Trophoblast cell (in vitro differentiated cells and primary cell): ENCODE results near the gene TSHZ2.

ENCODE experiments used
- DNase-seq, 2 donors: peaks; one replicate each; pipeline ENCODE4 v3.0.0-alpha.2; 2016
- H2AFZ ChIP-seq: 2 replicates; pipeline ENCODE4 v1.6.1; 2013; ENCODE audit warnings: low read length, moderate library complexity, mild to moderate bottlenecking; ENCODE audit not compliant: insufficient read depth, poor library complexity
- H2AK5ac ChIP-seq: 2 replicates; pipeline ENCODE4 v1.6.1; 2013; ENCODE audit warnings: mild to moderate bottlenecking, low read length
- H2BK120ac ChIP-seq: 2 replicates; pipeline ENCODE4 v1.6.1; 2013; ENCODE audit warnings: low read length, mild to moderate bottlenecking, moderate library complexity; ENCODE audit not compliant: insufficient read depth, poor library complexity
- H2BK12ac ChIP-seq: 2 replicates; pipeline ENCODE4 v1.6.1; 2013; ENCODE audit warnings: mild to moderate bottlenecking, low read length, moderate library complexity
- H2BK5ac ChIP-seq: 2 replicates; pipeline ENCODE4 v1.6.1; 2013; ENCODE audit warnings: low read length, low read depth, moderate library complexity, mild to moderate bottlenecking; ENCODE audit not compliant: poor library complexity
- H3K14ac ChIP-seq: 2 replicates; pipeline ENCODE4 v1.6.1; 2013; ENCODE audit warnings: mild to moderate bottlenecking, low read length
- H3K18ac ChIP-seq: 2 replicates; pipeline ENCODE4 v1.6.1; 2013; ENCODE audit warnings: mild to moderate bottlenecking, low read length
- H3K23ac ChIP-seq: 2 replicates; pipeline ENCODE4 v1.6.1; 2013; ENCODE audit warnings: low read length
- H3K27ac ChIP-seq: 2 replicates; pipeline ENCODE4 v1.5.1; 2013; ENCODE audit warnings: low read depth, mild to moderate bottlenecking, inconsistent platforms, low read length, moderate library complexity
- H3K27me3 ChIP-seq: 2 replicates; pipeline ENCODE4 v1.6.1; 2013; ENCODE audit warnings: inconsistent platforms, mild to moderate bottlenecking, low read length, moderate library complexity; ENCODE audit not compliant: insufficient read depth
- H3K36me3 ChIP-seq, 2 experiments: 1 replicate in 1 of 2; 2 replicates in 1 of 2; pipeline ENCODE4 v1.6.1; 2013; ENCODE audit warnings: low read length in 2 of 2, mild to moderate bottlenecking in 2 of 2, moderate library complexity in 1 of 2; ENCODE audit not compliant: insufficient read depth in 2 of 2, control insufficient read depth in 1 of 2
- H3K4ac ChIP-seq: 2 replicates; pipeline ENCODE4 v1.6.1; 2013; ENCODE audit warnings: low read depth, mild to moderate bottlenecking, low read length, moderate library complexity
- H3K4me1 ChIP-seq, 2 experiments: 1 replicate in 1 of 2; 2 replicates in 1 of 2; pipeline ENCODE4 v1.6.1; 2013; ENCODE audit warnings: low read length in 2 of 2, mild to moderate bottlenecking in 2 of 2, moderate library complexity in 1 of 2; ENCODE audit not compliant: insufficient read depth in 2 of 2, control insufficient read depth in 1 of 2
- H3K4me2 ChIP-seq: 2 replicates; pipeline ENCODE4 v1.6.1; 2013; ENCODE audit warnings: inconsistent platforms, mild to moderate bottlenecking, low read length, moderate library complexity
- H3K4me3 ChIP-seq: 2 replicates; pipeline ENCODE4 v1.5.1; 2013; ENCODE audit warnings: mild to moderate bottlenecking, low read depth, low read length, inconsistent platforms
- H3K79me1 ChIP-seq: one replicate; pipeline ENCODE4 v1.6.1; 2013; ENCODE audit warnings: low read length
- H3K79me2 ChIP-seq: 2 replicates; pipeline ENCODE4 v1.6.1; 2013; ENCODE audit warnings: low read length, mild to moderate bottlenecking; ENCODE audit not compliant: control insufficient read depth, insufficient read depth, poor library complexity
- H3K9ac ChIP-seq: 2 replicates; pipeline ENCODE4 v1.6.1; 2013; ENCODE audit warnings: mild to moderate bottlenecking, low read length
- H3K9me3 ChIP-seq: 2 replicates; pipeline ENCODE4 v1.6.1; 2013; ENCODE audit warnings: low read depth, mild to moderate bottlenecking, control low read depth, inconsistent platforms, low read length; ENCODE audit not compliant: insufficient read depth
- H4K12ac ChIP-seq: 2 replicates; pipeline ENCODE4 v1.6.1; 2013; ENCODE audit warnings: low read depth, mild to moderate bottlenecking, low read length, moderate library complexity
- H4K8ac ChIP-seq: 2 replicates; pipeline ENCODE4 v1.6.1; 2013; ENCODE audit warnings: low read depth, mild to moderate bottlenecking, low read length, moderate library complexity
- H4K91ac ChIP-seq: one replicate; pipeline ENCODE4 v1.6.1; 2013; ENCODE audit warnings: low read depth, mild to moderate bottlenecking, low read length, moderate library complexity
- WGBS: extraction: QIAGEN DNeasy Blood & Tissue Kit; methylation state at CpG from one replicate; pipeline ENCODE4 v1.1.7; 2013; ENCODE audit warnings: missing lambda C conversion rate; ENCODE audit not compliant: insufficient read length, insufficient coverage; ENCODE audit errors: extremely low coverage; 5-methylcytosine and 5-hydroxymethylcytosine counted together

The TSHZ2 gene

GRCh38 chr20:53395188-53395923, 423.2 kb downstream of the TSHZ2 start:
- H3K4me3 ChIP-seq: no peak overlapping the region
- H3K4me2 ChIP-seq: no peak overlapping the region
- no peaks in the 10 kb centered on the region for H3K79me1 ChIP-seq
- H3K18ac ChIP-seq: no peak overlapping the region
- H2BK5ac ChIP-seq: no peak overlapping the region
- no peak overlapping the region for H3K9ac ChIP-seq
- no peak overlapping the region for H3K14ac ChIP-seq
- no peak overlapping the region for H2BK120ac ChIP-seq
- H2BK12ac ChIP-seq: no peak overlapping the region
- H3K27me3 ChIP-seq: no peaks in the 10 kb centered on the region
- no peak overlapping the region for H3K27ac ChIP-seq
- H2AK5ac ChIP-seq: no peak overlapping the region
- H4K8ac ChIP-seq: no peak overlapping the region
- H3K4ac ChIP-seq: no peak overlapping the region
- H2AFZ ChIP-seq: no peak overlapping the region
- no CpG with 5 or more reads among the region's 5 CpGs for WGBS
- no peaks in the 10 kb centered on the region for H3K4me1 ChIP-seq
- DNase-seq: peak; percentile 24 to 66
- H4K91ac ChIP-seq: no peak overlapping the region
- H3K9me3 ChIP-seq: no peaks in the 10 kb centered on the region
- no peaks in the 10 kb centered on the region for H3K79me2 ChIP-seq
- no peak overlapping the region for H4K12ac ChIP-seq
- no peak overlapping the region for H3K23ac ChIP-seq
- no peaks in the 10 kb centered on the region for H3K36me3 ChIP-seq

- Histone ChIP-seq H3K9ac (no peak overlapping the region), H2BK5ac (no peak overlapping the region), H3K36me3 (no peaks in the 10 kb centered on the region), H4K91ac (no peak overlapping the region), H2BK120ac (no peak overlapping the region), H4K12ac (no peak overlapping the region), H3K4me1 (no peaks in the 10 kb centered on the region), H3K27ac (no peak overlapping the region), H4K8ac (no peak overlapping the region), H3K79me2 (no peaks in the 10 kb centered on the region), H3K4me3 (no peak overlapping the region), H2AK5ac (no peak overlapping the region), H3K79me1 (no peaks in the 10 kb centered on the region), H3K27me3 (no peaks in the 10 kb centered on the region), H3K4ac (no peak overlapping the region), H3K4me2 (no peak overlapping the region), H2BK12ac (no peak overlapping the region), H3K18ac (no peak overlapping the region), H3K23ac (no peak overlapping the region), H3K9me3 (no peaks in the 10 kb centered on the region), H3K14ac (no peak overlapping the region), H2AFZ (no peak overlapping the region)
- no CpG with 5 or more reads among the region's 7 CpGs for WGBS
- no peak for DNase-seq
These were observed 426.9 kb downstream of the TSHZ2 start for GRCh38 chr20:53399083-53399482.

GRCh38 chr20:53399592-53400335, 427.6 kb downstream of the TSHZ2 start:
- H2BK12ac ChIP-seq: no peak overlapping the region
- H3K36me3 ChIP-seq: no peaks in the 10 kb centered on the region
- no peak overlapping the region for H4K91ac ChIP-seq
- no peak for DNase-seq
- no peak overlapping the region for H3K4me3 ChIP-seq
- no peaks in the 10 kb centered on the region for H3K27me3 ChIP-seq
- no peak overlapping the region for H3K4me2 ChIP-seq
- no peak overlapping the region for H3K9ac ChIP-seq
- H3K9me3 ChIP-seq: no peaks in the 10 kb centered on the region
- no peaks in the 10 kb centered on the region for H3K79me2 ChIP-seq
- H3K27ac ChIP-seq: no peak overlapping the region
- no peak overlapping the region for H3K4ac ChIP-seq
- H2BK5ac ChIP-seq: no peak overlapping the region
- no peak overlapping the region for H3K18ac ChIP-seq
- no peak overlapping the region for H2AK5ac ChIP-seq
- no peaks in the 10 kb centered on the region for H3K4me1 ChIP-seq
- no peaks in the 10 kb centered on the region for H3K79me1 ChIP-seq
- H2BK120ac ChIP-seq: no peak overlapping the region
- no peak overlapping the region for H3K14ac ChIP-seq
- H3K23ac ChIP-seq: no peak overlapping the region
- H4K12ac ChIP-seq: no peak overlapping the region
- no peak overlapping the region for H4K8ac ChIP-seq
- H2AFZ ChIP-seq: no peak overlapping the region
- no CpG with 5 or more reads among the region's 9 CpGs for WGBS

- Histone ChIP-seq H3K4me1 (no peaks in the 10 kb centered on the region), H4K91ac (no peak overlapping the region), H4K12ac (no peak overlapping the region), H2BK12ac (no peak overlapping the region), H3K18ac (no peak overlapping the region), H2BK5ac (no peak overlapping the region), H3K27me3 (no peaks in the 10 kb centered on the region), H3K4me3 (no peak overlapping the region), H3K4ac (no peak overlapping the region), H3K79me1 (no peaks in the 10 kb centered on the region), H3K9me3 (no peaks in the 10 kb centered on the region), H2AFZ (no peak overlapping the region), H3K4me2 (no peak overlapping the region), H2AK5ac (no peak overlapping the region), H3K79me2 (no peaks in the 10 kb centered on the region), H3K27ac (no peak overlapping the region), H3K36me3 (no peaks in the 10 kb centered on the region), H4K8ac (no peak overlapping the region), H2BK120ac (no peak overlapping the region), H3K23ac (no peak overlapping the region), H3K9ac (no peak overlapping the region), H3K14ac (no peak overlapping the region)
- no CpG with 5 or more reads among the region's 4 CpGs for WGBS
- DNase-seq: no peak
These were observed 430.3 kb downstream of the TSHZ2 start for GRCh38 chr20:53402233-53403005.
